Measurements from ENCODE around the gene NAT8L. TPM values are rescaled to one million over a fixed set of nuclear protein-coding genes. Genes with fewer than 3 reads are reported as not detected.
"Not testable (repeated sequence)": the region's sequence is repeated elsewhere in the genome, so short reads cannot be mapped to it uniquely, and the experiment has no call there.

NAT8L gene
- total and polyA plus RNA-seq, 7 donors, result under 0.01 to 2.4 (median 0.28) TPM; not detected in 2

DNA sequence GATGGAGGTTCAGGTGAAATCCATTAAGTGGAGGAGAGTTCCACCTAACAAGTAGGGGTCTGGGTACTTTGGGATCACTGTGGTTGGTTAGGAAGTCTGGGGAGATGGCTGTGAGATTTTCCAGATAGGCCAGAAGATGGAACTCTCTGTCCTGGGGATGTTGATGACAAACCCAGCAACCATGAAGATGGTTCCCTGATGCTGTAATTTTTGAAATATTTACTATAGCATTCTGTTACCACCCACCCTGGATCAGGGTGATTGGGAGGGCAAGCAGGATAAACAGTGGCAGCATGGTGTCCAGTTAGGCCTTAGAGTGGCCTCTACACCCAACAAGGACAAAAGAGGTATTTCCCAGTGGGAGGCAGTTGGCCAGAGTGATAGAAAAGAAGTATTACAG, 34.4 kb upstream of the NAT8L start:
- TF ChIP-seq POLR2AphosphoS5 (IDR thresholded peaks at IDR 0.05), result no peak
- TF ChIP-seq CTCF (IDR thresholded peaks at IDR 0.05), result no peak
- no peak for TF ChIP-seq EP300 (IDR thresholded peaks at IDR 0.05)
- no peak for TF ChIP-seq POLR2A (IDR thresholded peaks at IDR 0.05)
- no peaks in the 10 kb centered on the region for H3K4me1 ChIP-seq
- H3K27ac ChIP-seq, result no peak overlapping the region
- no peaks in the 10 kb centered on the region for H3K36me3 ChIP-seq
- intact Hi-C loops (cut with DNase I), result no loop called here
- peaks cover 0 to 41% (median 7%) of the 10 kb centered on the region in 3 donors for H3K27me3 ChIP-seq
- peaks cover 0 to 6% (median 0%) of the 10 kb centered on the region in 4 donors for H3K9me3 ChIP-seq
- DNase-seq, result no peak
- no peak overlapping the region for H3K4me3 ChIP-seq

GRCh38 chr4:2025817-2026216, 33.3 kb upstream of the NAT8L start:
- Histone ChIP-seq H3K27ac (no peak overlapping the region), H3K9me3 (peaks cover 0 to 6% (median 0%) of the 10 kb centered on the region in 4 donors), H3K4me1 (no peaks in the 10 kb centered on the region), H3K4me3 (no peak overlapping the region), H3K36me3 (no peaks in the 10 kb centered on the region), H3K27me3 (peaks cover 0 to 39% (median 7%) of the 10 kb centered on the region in 3 donors)
- intact Hi-C loops (cut with DNase I), result no loop called here
- TF ChIP-seq EP300 (IDR thresholded peaks at IDR 0.05) (no peak), POLR2AphosphoS5 (IDR thresholded peaks at IDR 0.05) (no peak), CTCF (IDR thresholded peaks at IDR 0.05) (no peak), POLR2A (IDR thresholded peaks at IDR 0.05) (no peak)
- no peak for DNase-seq

GRCh38 chr4:2027120-2027519, 32.0 kb upstream of the NAT8L start:
- DNase-seq; H3K9me3 ChIP-seq; H3K36me3 ChIP-seq; intact Hi-C loops (cut with DNase I); H3K4me1 ChIP-seq; H3K4me3 ChIP-seq; H3K27ac ChIP-seq: not testable (repeated sequence)
- 88 to 92% methylated on average over 4 of the region's 4 CpGs for WGBS, 2 donors
- H3K27me3 ChIP-seq, result peaks cover 0 to 33% (median 0%) of the 10 kb centered on the region in 3 donors

DNA sequence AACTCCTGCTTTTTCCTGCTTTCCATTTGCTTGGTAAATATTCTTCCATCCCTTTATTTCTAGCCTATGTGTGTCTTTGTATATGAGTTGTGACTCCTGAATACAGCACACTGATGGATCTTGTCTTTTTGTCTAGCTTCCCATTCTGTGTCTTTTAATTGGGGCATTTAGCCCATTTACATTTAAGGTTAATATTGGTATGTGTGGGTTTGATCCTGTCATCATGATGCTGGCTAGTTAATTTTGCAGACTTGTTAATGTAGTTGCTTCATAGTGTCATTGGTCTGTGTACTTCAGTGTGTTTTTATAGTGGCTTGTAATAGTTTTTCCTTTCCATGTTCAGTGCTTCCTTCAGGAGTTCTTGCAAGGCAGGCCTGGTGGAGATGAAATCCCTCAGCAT, 28.0 kb upstream of the NAT8L start:
- H3K4me1 ChIP-seq; intact Hi-C loops (cut with DNase I); H3K9me3 ChIP-seq; DNase-seq; H3K27ac ChIP-seq; H3K4me3 ChIP-seq; H3K36me3 ChIP-seq: not testable (repeated sequence)
- peaks cover 0 to 11% (median 0%) of the 10 kb centered on the region in 3 donors for H3K27me3 ChIP-seq

- peaks cover 19 to 53% (median 21%) of the 10 kb centered on the region in 3 donors for H3K27me3 ChIP-seq
- 19 to 65% methylated on average over 10 of the region's 10 CpGs for WGBS, 2 donors
- no peak for DNase-seq
- TF ChIP-seq POLR2A (IDR thresholded peaks at IDR 0.05) (no peak), POLR2AphosphoS5 (IDR thresholded peaks at IDR 0.05) (no peak), EP300 (IDR thresholded peaks at IDR 0.05) (no peak), CTCF (IDR thresholded peaks at IDR 0.05) (no peak)
- H3K4me3 ChIP-seq, result no peak overlapping the region
- peaks cover 0 to 12% (median 12%) of the 10 kb centered on the region in 4 donors for H3K4me1 ChIP-seq
- intact Hi-C loops (cut with DNase I), result no loop called here
- H3K27ac ChIP-seq, result no peak overlapping the region
- H3K9me3 ChIP-seq, result no peaks in the 10 kb centered on the region
- H3K36me3 ChIP-seq, result no peaks in the 10 kb centered on the region
These were observed 22.8 kb upstream of the NAT8L start for GRCh38 chr4:2036327-2036726.

- intact Hi-C loops (cut with DNase I), result no loop called here
These were observed 22.3 kb upstream of the NAT8L start for GRCh38 chr4:2036866-2037265.

More at GRCh38 chr4:2036866-2037265, 22.3 kb upstream of the NAT8L start:
- Histone ChIP-seq H3K27me3 (peaks cover 24 to 55% (median 26%) of the 10 kb centered on the region in 3 donors), H3K27ac (no peak overlapping the region), H3K4me1 (peaks cover 0 to 18% (median 17%) of the 10 kb centered on the region in 4 donors), H3K4me3 (no peak overlapping the region), H3K36me3 (no peaks in the 10 kb centered on the region), H3K9me3 (no peaks in the 10 kb centered on the region)
- TF ChIP-seq POLR2AphosphoS5 (IDR thresholded peaks at IDR 0.05) (no peak), POLR2A (IDR thresholded peaks at IDR 0.05) (no peak), CTCF (IDR thresholded peaks at IDR 0.05) (no peak), EP300 (IDR thresholded peaks at IDR 0.05) (no peak)
- 16 to 58% methylated on average over 7 of the region's 7 CpGs for WGBS, 2 donors
- DNase-seq, result no peak

Measured in sigmoid colon (tissue), 7 donors.